Measurements from ENCODE around the gene CTPS1. TPM values are rescaled to one million over a fixed set of nuclear protein-coding genes. Genes with fewer than 3 reads are reported as not detected.

The CTPS1 gene
- total RNA-seq, 4 donors from 2014 or later, result 30.9 to 70.1 (median 51.3) TPM

GRCh38 chr1:41056907-41057306 lies 77.4 kb downstream of the CTPS1 start:
- Histone ChIP-seq H3K27ac (no peak overlapping the region), H3K27me3 (no peaks in the 10 kb centered on the region), H3K36me3 (no peaks in the 10 kb centered on the region), H3K4me3 (no peak overlapping the region), H3K4me1 (no peaks in the 10 kb centered on the region), H3K9me3 (no peaks in the 10 kb centered on the region)
- no peak for DNase-seq
- TF ChIP-seq POLR2A (IDR thresholded peaks at IDR 0.05), result no peak
- TF ChIP-seq, protein P1, sequence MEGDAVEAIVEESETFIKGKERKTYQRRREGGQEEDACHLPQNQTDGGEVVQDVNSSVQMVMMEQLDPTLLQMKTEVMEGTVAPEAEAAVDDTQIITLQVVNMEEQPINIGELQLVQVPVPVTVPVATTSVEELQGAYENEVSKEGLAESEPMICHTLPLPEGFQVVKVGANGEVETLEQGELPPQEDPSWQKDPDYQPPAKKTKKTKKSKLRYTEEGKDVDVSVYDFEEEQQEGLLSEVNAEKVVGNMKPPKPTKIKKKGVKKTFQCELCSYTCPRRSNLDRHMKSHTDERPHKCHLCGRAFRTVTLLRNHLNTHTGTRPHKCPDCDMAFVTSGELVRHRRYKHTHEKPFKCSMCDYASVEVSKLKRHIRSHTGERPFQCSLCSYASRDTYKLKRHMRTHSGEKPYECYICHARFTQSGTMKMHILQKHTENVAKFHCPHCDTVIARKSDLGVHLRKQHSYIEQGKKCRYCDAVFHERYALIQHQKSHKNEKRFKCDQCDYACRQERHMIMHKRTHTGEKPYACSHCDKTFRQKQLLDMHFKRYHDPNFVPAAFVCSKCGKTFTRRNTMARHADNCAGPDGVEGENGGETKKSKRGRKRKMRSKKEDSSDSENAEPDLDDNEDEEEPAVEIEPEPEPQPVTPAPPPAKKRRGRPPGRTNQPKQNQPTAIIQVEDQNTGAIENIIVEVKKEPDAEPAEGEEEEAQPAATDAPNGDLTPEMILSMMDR (IDR thresholded peaks at IDR 0.05), result no peak
- intact Hi-C loops (cut with DNase I; ENCODE audit: low total_unique reads), result no loop called here

Small RNAs within 50 kb of the gene (small RNA-seq; reads per million reads assigned to genes)
- gene UBE2V1P8, result not detected

Other genes with a start within 250 kb of the CTPS1 start
- gene KCNQ4, start 195.9 kb upstream of the CTPS1 start, total RNA-seq, result 10 to 100 TPM in 1 of 4 donors, 1 to 10 TPM in 2, not detected in 1; 2.7 to 13.4 (median 7.4) TPM
- 10 to 100 TPM in 3 of 4 donors, 1 to 10 TPM in 1; 4.1 to 99.9 (median 19.9) TPM for gene CITED4, start 117.3 kb upstream of the CTPS1 start, total RNA-seq
- gene SLFNL1, start 42.0 kb downstream of the CTPS1 start, total RNA-seq, result 10 to 100 TPM in 1 of 4 donors, 1 to 10 TPM in 1, under 1 TPM in 1, not detected in 1; 0.83 to 31.3 (median 1.6) TPM

All from uterus (tissue), 4 donors.